ENCODE data around the gene ANKH.
A peak's percentile ranks its signal among the peaks of the same experiment; 100 is the strongest.

Gene ANKH

DNA sequence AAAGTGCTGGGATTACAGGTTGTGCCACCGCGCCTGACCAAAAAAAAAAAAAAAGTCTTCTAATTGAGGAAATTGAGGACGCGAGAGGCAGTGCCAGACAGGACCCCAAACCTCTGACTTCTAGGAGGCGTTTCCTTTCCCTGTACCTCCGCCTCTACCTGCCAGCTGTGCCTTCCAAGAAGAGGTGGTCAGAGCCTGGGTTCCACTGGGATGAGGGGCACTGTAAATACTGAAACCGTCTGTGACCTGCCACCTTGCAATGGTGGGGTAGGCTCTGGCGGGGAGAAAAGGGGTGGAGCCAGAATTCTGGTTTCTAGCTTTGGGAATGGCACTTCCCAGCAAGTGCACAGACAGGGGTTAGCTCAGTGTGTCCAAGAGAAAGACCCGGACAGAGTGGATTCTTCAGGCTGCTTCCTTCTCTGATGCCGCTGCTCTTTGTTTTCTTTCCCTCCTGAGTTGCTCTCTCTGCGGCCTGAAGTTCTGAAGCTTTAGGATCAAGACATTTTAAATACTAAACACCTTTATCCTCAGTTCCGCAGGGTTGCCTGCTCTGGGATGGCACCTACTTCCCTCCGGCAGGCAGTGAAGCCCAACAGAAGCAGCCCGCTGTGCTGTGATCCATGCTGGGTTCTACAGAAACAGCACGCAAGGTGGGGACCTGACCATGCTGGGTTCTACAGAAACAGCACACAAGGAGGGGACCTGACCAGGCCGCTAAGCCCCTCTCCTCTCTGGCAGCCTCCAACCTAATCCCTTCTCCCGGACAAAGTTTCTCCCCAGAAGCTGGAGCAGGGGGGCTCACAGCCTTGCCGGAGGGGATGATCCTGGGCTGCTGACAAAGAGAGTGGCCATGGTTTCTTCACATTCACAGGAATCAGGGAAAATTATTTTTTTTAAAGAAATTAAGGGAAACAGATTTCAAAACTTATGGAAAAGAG is 141.9 kb downstream of the ANKH start:
- Histone ChIP-seq H3K4me1 (no peaks in the 10 kb centered on the region), H3K4me3 (ENCODE audit: low read depth, low read length) (no peak overlapping the region), H3K36me3 (no peaks in the 10 kb centered on the region), H3K27me3 (no peaks in the 10 kb centered on the region), H3K9me3 (no peaks in the 10 kb centered on the region)
- TF ChIP-seq, protein P1, sequence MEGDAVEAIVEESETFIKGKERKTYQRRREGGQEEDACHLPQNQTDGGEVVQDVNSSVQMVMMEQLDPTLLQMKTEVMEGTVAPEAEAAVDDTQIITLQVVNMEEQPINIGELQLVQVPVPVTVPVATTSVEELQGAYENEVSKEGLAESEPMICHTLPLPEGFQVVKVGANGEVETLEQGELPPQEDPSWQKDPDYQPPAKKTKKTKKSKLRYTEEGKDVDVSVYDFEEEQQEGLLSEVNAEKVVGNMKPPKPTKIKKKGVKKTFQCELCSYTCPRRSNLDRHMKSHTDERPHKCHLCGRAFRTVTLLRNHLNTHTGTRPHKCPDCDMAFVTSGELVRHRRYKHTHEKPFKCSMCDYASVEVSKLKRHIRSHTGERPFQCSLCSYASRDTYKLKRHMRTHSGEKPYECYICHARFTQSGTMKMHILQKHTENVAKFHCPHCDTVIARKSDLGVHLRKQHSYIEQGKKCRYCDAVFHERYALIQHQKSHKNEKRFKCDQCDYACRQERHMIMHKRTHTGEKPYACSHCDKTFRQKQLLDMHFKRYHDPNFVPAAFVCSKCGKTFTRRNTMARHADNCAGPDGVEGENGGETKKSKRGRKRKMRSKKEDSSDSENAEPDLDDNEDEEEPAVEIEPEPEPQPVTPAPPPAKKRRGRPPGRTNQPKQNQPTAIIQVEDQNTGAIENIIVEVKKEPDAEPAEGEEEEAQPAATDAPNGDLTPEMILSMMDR (IDR thresholded peaks at IDR 0.05; ENCODE audit: low read depth, low read length) = no peak
- DNase-seq = no peak

DNA sequence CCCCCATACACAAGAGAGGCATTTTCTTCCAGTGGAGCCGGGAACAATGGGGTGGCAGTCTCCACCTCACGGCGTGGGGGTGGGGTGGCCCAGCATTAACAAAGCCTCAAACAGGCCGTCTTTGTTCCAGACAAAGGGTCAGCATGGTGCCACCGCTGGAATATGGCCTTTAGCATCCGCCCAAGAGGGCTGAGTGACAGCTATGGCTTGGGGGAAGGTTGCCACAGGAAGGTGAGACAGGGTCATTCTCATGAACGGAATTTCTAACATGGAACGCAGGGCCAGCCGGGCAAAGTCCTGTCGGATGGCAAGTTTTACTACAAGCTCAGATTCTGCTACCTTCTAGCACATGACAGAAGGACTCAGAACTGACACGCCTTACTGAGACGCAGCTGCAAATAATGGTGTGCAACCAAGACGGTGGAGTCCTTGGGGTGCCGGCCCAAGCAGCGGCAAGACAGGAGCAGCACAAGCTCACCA is 143.1 kb downstream of the ANKH start:
- Histone ChIP-seq H3K36me3 (no peaks in the 10 kb centered on the region), H3K27me3 (no peaks in the 10 kb centered on the region), H3K4me3 (ENCODE audit: low read depth, low read length) (no peak overlapping the region), H3K4me1 (no peaks in the 10 kb centered on the region), H3K9me3 (no peaks in the 10 kb centered on the region)
- TF ChIP-seq, protein P1 (IDR thresholded peaks at IDR 0.05; ENCODE audit: low read depth, low read length) = no peak
- DNase-seq = no peak

DNA sequence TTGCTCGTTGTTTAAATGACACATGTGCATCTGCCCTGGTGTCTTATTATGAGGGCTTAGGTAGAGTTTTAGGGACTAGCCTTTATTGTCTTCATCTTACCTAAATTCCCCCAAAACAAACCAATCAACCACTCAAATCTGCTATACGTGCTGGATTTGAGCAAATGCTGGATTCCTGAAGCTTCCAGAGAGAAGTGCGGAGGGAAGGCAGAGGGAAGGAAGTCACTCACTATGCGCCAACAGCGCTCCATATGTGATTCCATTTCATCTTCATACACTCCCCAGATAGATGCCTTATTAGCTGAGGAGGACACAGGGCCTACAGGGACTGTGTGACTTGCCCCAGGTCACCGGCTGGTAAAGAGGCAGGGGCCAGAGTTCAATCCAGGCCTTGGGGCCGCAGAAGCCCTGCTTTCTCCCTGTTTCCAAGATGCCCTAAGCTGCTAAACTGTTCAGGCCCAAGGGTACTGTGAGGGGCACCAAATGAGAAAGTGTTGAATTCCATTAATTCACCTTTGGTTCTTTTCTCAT is 143.6 kb downstream of the ANKH start:
- TF ChIP-seq, protein P1 (IDR thresholded peaks at IDR 0.05; ENCODE audit: low read depth, low read length) = no peak
- Histone ChIP-seq H3K4me3 (ENCODE audit: low read depth, low read length) (no peak overlapping the region), H3K4me1 (no peaks in the 10 kb centered on the region), H3K9me3 (no peaks in the 10 kb centered on the region), H3K27me3 (no peaks in the 10 kb centered on the region), H3K36me3 (no peaks in the 10 kb centered on the region)
- DNase-seq = no peak

DNA sequence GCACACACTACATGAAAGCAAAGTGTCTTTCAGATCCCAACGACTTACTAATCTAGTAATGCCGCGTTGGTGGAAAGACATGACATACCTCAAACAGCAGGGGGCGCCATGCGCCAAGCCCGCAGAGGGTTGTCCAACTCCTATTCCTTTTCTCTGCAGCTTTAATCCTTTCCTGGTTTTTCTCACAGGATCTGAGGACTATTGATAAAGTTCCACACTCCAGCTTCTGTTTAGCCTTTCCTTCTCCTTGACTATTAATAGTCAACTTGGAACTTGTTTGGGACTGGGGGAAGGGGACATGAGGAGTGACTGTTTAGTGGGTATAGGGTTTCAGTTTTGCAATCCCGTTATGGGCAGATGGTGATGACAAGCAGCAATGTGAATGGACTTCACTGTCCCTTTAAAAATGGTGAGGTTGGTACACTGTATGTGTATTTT is 144.1 kb downstream of the ANKH start:
- no peaks in the 10 kb centered on the region for H3K4me1 ChIP-seq
- no peaks in the 10 kb centered on the region for H3K27me3 ChIP-seq
- H3K4me3 ChIP-seq (ENCODE audit: low read depth, low read length) = no peak overlapping the region
- H3K9me3 ChIP-seq = no peaks in the 10 kb centered on the region
- peak; percentile 82 for DNase-seq
- TF ChIP-seq, protein P1 (IDR thresholded peaks at IDR 0.05; ENCODE audit: low read depth, low read length) = peak; percentile 99
- no peaks in the 10 kb centered on the region for H3K36me3 ChIP-seq

DNA sequence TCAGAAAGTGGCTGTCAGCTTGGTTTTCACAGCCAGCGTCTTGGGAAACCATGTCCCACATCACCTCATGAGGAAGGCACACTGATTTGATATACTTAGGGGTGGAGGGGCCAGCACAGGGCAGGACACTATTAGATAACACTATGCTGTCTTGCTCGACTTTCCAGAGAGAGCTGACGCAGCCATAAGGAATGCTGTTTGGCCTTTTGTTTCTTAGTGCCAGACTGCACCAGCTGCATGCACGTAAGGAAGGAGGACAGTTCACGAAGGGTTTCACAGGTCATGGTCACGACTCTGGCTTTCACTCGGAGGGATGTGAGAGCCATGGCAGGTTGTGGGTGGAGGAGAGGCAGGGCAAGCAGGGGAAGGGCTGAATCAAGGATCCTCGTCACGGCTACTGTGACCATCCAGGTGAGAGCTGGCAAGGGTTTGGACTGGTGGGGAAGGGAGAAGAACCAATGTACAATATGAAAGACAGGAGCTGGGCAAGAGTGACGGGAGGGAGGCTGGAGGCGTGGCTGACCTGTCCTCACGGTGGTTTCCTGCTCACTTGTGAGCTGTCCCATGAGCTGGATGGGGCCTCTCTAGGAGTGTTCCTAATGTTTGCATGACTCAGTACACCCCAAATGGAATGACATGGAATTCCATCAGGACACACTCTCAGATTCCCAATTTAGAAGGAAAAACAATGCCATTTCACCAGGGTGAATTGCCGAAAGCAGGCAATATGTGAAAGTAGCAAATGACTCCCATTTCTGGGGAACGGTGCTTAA is 145.3 kb downstream of the ANKH start:
- Histone ChIP-seq H3K36me3 (no peaks in the 10 kb centered on the region), H3K4me1 (no peaks in the 10 kb centered on the region), H3K9me3 (no peaks in the 10 kb centered on the region), H3K4me3 (ENCODE audit: low read depth, low read length) (no peak overlapping the region), H3K27me3 (no peaks in the 10 kb centered on the region)
- TF ChIP-seq, protein P1 (IDR thresholded peaks at IDR 0.05; ENCODE audit: low read depth, low read length) = no peak
- DNase-seq = no peak
